SHP77 (cell line): ENCODE results near the gene PCDHGA1.
"Not testable (repeated sequence)": the region's sequence is repeated elsewhere in the genome, so short reads cannot be mapped to it uniquely, and the experiment has no call there.

ENCODE experiments used
- DNase-seq, 2 experiments: peaks; one replicate each; lab custom pipeline; 2025; lab: John Stamatoyannopoulos, UW

The PCDHGA1 gene

DNA sequence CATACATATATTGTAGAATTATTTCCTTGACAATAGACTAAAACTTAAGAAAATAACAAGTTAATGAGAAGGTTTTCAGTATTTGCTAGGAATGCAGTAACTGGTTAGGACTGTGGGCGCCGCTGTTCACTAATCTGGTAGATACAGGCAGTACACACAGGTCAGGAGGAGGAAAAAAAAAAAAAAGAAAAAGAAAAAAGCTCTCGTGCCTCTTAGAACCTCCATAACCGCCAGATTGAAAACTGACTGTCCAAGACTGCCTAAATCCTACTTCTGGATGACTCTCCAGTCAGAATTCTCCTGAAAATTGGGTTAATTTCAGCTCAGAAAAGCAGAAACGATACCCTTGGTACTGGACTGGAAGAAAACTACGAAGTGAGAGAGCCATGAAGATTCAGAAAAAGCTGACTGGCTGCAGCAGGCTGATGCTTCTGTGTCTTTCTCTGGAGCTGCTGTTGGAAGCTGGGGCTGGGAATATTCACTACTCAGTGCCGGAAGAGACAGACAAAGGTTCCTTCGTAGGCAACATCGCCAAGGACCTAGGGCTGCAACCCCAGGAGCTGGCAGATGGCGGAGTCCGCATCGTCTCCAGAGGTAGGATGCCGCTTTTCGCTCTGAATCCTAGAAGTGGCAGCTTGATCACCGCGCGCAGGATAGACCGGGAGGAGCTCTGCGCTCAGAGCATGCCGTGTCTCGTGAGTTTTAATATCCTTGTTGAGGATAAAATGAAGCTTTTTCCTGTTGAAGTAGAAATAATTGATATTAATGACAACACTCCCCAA lies at the start of gene PCDHGA1:
Gene PCDHGA1 (plus strand): TSS at position 216 of the 782 bp plus-strand sequence.
- peak; percentile 18 to 28 for DNase-seq

DNA sequence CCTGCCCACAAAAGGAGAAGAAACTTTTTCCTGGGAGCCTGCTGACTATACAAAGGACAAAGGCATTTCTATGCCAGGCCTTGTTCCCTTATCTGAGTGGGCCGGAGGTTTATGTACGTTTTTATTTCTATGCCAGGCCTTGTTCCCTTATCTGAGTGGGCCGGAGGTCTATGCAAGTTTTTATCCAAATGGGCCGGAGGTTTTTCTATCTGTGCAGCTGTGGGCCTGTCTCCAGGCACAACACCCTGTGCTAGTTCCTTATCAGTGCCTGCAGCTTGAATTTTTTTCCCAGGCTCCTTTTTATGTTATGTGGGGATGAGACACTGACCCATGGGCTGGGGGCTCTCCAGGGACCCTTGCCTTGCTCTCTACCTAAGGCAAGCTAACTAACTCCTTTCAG lies 31.9 kb upstream of the PCDHGA1 start:
- no peak for DNase-seq

DNA sequence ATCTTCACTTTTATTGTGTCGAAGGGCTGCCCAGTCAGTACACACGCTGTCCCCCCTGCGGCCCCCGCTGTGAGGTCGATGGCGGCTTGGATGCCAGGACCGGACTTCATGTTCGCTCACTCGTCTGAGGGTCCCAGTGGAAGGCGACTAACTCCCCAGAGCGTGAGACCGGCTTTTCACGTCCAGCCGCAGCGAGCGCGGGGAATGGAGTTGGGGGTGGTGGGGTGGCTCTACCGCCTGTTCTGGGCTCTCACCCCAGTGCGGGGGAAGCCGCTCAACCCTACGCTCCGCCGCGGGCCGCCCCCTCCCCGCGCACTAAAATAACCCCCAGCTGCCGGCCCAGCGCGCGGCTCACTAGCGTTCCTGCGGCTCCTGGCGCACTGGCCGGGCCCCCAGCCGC lies 26.6 kb upstream of the PCDHGA1 start, which contains the start of gene SLC25A2:
Gene SLC25A2 (minus strand): TSS at position 294 of the 400 bp plus-strand sequence. CDS start 184 bp downstream, at position 110.
- DNase-seq = no peak

DNA sequence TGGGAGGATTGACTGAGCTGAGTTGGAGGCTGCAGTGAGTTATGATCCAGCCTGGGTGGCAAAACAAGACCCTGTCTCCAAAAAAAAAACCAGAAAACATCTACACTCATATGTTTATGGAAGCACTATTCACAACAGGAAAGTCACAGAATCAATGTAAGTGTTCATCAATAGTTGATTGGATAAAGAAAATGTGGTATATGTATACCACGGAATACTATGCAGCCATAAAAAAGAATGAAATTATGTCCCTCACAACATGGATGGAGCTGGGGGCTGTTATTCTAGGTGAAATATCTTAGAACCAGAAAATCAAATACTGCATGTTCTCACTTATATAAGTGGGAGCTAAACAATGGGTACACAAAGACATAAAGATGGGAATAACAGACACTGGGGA lies 23.7 kb upstream of the PCDHGA1 start:
- DNase-seq = no peak

DNA sequence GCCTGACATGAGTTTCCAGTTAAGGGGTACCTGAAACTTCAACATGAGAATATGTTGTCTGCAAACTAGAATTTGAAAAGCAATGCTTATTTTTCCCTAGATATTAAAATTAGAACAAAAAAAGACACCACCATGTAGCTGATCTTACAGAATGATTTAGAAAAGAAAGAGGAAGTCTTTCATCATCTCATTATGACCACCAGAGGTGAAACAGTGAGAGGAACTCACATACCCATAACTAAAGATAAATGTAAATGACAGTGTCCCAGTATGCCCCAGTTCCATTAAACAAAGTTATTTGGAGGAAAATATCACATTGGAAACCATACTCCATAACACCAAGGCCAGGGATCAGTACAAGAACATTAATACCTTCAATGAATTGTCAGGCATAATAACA lies 16.6 kb upstream of the PCDHGA1 start:
- no peak for DNase-seq

DNA sequence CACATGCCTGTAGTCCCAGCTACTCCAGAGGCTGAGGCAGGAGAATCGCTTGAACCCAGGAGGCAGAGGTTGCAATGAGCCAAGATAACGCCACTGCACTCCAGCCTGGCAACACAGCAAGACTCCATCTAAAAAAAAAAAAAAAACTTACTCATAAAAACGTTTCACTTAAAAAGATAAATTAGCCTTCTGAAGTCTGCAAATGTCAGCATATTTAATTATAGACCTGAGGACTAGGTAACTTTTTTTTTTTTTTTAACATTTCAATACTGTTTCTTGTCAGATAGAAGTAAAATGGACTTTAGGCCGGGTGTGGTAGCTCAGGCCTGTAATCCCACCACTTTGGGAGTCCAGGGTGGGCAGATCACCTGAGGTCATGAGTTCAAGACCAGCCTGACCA lies 13.4 kb upstream of the PCDHGA1 start:
- not testable (repeated sequence) for DNase-seq

DNA sequence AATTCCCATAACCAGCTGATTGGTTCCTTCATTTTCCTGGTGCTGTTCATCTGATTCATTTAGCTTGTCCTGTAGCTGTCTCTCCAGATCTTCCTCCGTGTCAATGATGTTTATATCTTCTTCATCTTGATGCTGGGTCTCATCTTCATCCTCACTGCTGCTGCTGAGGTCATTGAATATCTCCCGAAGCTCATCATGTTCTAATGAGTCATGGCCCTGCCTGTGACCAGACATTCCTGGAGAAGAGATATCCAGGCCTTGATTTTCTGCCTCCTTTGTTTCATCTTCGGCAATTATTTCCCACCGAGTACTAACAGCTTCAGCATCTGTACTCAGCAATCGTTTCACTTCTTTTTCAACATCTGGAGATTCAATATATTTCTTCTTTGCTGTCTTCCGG lies 11.1 kb upstream of the PCDHGA1 start:
- no peak for DNase-seq

DNA sequence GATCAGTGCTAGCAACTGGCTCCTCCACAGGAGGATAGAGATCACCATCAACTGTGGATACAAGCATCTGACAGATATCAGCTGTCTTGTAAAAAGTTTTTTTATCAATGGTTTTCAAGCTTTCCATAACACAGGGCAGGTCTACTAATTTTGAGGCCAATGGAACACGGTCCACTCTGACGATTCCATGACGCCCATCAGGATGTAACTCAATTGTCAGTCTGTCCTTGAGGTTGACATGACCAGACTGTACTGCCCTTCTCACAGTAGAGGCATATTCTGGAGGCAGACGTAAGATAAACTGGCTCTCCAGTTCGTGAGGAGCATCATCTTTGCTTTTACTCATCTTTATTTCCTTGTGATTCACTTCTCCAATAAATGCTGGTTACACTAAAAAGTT lies 10.6 kb upstream of the PCDHGA1 start:
- no peak for DNase-seq

DNA sequence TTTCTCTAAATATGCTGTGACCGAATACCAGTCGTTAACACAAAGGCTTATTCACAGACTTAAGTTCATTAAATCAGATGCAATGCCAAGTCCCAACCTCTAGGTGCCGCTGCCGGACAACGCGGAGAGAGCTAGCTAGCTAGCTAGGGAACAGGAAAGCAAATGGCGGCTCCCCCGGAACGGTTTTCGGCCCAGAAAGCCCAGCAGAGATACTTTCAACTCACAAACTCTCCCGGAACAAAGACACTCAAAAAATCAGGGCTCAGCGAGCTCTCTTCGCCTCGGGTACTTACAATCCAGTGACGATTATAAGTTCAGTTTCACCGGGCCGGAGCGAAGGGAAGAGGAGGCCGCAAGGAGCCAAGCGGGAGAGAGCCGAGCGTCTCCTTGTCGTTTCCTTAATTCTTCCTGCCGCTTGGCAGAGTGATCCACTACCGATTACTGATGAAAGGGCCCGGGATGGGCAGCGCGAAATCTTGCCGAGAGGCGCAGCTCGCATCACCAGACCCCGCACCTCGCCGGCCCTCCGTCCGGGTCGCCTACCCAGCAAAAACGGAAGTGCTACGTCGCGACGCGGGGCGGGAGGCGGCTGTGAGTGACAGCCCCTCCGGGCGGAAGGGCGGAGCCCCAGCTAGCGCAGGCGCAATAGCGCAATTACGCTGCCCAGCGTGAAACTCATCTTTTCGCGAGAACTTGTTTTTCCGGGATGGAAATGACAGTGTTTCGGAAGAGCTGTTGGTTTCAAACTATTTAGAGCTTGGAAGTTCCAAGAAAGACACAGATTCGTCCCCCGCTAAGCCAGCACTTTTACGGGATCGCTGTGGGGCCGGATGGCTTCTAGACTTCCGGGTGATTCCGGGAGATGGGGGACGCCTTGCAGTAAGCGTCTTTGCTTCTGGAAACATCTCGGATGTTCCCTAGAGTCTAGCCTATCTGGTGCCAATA lies 9.8 kb upstream of the PCDHGA1 start, which contains the start of gene TAF7:
Gene TAF7 (minus strand): TSS at position 560 of the 945 bp plus-strand sequence. CDS start 740 bp downstream, outside the sequence.
- peak; percentile 81 to 84 for DNase-seq

DNA sequence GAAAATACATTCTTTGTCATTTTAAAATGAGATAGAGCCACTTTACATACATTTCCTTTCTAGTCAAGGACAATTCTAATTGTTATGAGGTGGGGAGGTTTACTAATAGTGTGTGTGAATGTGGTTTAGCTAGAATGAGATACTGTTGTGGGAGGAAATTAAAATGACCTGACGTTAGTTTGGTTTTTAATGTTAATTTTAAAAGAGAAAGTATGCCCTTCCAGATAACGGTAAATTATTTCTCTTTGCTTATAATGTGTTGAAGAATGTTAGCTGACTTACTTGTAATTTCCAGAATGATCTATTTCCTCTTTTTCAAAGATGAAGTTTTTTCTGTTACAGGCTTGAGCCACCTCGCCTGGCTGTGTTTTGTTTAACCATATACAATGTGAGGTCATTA lies 8.1 kb upstream of the PCDHGA1 start:
- DNase-seq = no peak

DNA sequence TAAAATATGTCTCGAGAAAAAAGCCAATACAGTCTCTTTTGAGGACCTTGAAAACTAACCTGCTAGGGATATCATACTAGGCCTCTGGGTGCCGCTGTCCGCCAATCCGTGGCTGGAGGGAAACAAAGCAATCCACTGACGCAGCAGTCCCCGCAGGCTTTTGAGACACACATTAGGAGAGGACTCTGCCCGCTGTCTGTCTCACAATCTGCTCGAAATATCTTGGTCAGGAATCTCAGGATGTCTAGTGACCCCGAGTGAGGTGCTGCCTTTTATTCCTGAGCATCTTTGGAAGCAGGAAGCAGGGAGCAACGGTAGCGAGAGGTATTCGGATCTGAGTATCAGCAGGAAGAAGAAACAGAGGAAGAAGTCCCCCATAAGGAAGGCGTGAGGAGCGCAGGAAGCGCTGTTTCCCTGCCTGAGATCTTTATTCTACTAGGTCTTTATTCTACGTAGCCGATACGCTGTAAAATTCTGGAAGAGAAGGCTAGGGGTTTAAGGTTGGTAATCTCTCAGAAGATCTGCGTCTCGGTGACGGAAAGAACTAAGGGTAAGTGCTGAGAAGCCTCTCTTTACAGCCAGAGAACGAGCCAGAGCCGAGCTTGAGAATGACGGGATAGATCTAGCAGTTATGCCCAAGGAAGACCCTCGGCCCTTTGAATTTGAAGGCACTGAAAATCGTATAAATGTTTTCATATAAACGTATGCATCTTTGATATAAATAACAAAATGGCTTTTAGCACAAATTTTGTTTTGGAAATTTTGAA lies 4.0 kb upstream of the PCDHGA1 start:
- DNase-seq = peak; percentile 52 to 59

DNA sequence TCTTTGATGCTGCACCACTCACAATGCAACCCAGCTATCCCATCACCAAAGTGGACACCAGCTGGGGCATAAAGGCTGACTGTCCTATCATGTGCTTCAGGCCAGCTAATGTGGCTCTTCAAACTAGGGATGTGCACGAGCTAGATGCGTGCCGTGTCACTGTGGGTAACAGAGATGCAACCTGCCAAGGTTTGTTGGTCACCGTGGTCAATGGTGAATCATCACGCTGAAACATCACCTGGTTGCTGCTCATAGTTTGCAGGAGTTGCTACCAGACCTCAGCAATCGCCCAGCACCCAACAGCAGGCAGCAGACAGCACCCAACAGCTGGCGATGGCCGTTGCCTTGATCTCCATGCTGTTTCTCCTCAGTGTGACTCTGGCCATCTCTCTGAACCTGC lies 2.1 kb upstream of the PCDHGA1 start:
- DNase-seq = no peak

DNA sequence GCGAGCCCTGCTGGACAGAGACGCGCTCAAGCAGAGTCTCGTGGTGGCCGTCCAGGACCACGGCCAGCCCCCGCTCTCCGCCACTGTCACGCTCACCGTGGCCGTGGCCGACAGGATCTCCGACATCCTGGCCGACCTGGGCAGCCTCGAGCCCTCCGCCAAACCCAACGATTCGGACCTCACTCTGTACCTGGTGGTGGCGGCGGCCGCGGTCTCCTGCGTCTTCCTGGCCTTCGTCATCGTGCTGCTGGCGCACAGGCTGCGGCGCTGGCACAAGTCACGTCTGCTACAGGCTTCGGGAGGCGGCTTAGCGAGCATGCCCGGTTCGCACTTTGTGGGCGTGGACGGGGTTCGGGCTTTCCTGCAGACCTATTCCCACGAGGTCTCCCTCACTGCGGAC lies 2.3 kb downstream of the PCDHGA1 start:
- not testable (repeated sequence) for DNase-seq

DNA sequence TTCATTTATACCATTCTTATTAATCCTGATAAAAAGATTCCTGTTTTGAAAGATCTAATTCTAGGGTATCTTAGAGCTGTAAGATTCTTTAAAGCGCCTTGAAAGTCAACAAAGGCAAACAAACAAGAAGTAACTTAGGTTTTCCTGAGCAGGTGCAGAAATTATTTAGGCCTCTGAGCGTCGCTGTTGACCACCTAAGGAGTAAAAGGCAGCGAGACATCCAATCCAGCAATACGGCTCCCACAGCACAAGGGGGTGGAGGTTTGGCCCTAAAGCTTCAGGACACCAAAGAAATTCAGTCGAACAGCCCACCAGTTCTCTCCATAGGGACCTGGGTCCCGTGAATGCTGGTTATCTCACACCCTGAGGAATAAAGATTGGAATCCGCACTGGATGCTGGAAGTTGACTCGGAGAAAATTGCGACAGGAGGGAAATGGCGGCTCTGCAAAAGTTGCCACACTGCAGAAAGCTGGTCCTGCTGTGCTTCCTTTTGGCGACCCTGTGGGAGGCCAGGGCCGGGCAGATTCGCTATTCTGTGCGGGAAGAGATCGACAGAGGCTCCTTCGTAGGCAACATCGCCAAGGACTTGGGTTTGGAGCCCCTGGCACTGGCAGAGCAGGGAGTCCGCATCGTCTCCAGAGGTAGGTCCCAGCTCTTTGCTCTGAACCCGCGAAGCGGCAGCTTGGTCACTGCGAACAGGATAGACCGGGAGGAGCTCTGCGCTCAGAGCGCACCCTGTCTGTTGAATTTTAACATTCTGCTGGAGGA lies 8.4 kb downstream of the PCDHGA1 start, which contains the start of gene PCDHGA2:
Gene PCDHGA2 (plus strand): TSS at position 223 of the 769 bp plus-strand sequence.
- no peak for DNase-seq

DNA sequence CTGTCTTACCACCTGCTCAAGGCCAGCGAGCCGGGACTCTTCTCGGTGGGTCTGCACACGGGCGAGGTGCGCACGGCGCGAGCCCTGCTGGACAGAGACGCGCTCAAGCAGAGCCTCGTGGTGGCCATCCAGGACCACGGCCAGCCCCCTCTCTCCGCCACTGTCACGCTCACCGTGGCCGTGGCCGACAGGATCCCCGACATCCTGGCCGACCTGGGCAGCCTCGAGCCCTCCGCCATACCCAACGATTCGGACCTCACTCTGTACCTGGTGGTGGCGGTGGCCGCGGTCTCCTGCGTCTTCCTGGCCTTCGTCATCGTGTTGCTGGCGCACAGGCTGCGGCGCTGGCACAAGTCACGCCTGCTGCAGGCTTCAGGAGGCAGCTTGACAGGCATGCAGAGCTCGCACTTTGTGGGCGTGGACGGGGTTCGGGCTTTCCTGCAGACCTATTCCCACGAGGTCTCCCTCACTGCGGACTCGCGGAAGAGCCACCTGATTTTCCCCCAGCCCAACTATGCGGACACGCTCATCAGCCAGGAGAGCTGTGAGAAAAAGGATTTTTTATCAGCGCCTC lies 10.6 kb downstream of the PCDHGA1 start:
- not testable (repeated sequence) for DNase-seq

DNA sequence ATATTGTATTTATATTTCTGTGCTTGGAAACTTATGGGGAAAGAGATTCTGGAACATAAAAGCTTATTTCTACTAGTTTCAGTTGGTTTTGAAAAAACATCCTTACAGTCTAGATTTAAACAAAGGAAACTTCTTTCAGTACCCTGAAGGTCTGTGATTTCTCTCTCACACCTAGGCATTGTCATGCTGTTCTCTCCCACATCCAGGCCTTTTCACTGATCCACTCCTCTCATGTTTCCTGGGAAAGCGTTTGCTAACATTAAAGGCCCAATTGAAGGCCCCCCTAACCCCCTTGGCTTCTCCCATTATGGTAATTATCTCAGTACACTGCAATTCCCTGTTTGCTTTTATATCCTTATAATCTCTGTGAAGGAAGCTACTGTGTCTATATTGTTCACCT lies 12.5 kb downstream of the PCDHGA1 start:
- no peak for DNase-seq

DNA sequence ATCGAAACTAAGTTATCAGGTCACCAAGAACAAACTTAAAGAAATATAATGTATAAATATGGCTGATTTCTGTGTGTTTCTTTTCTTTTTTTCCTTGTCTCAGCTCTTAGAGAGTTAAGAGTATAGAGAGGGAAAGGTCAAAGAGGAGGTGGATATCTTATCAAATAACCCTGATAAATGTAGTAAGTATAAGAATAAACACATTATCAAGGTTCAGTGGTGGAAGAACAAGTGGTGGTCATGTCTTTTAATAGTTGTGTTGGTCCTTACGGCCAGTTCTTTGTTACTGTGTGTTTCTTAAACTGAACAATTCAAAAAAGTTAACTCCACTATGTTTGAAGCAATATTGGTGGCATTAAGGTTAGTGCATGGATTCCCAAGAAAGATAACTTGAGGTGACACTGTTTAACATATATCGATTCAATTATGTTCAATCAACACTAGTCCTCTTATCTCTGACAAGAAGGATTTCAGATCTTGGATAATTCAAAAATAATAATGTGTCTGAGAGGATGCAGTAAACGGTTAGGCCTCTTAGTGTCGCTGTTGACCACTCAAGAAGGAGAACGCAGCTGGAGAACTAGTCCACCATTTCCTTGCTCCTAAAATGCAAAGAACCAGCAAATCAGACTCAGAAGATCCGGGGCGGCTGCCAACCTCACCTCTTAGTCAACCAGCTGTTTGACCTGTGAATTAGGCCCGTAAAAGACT lies 13.1 kb downstream of the PCDHGA1 start, which contains the start of gene PCDHGA3:
Gene PCDHGA3 (plus strand): TSS at position 588 of the 711 bp plus-strand sequence. CDS start 205 bp downstream, outside the sequence.
- no peak for DNase-seq

DNA sequence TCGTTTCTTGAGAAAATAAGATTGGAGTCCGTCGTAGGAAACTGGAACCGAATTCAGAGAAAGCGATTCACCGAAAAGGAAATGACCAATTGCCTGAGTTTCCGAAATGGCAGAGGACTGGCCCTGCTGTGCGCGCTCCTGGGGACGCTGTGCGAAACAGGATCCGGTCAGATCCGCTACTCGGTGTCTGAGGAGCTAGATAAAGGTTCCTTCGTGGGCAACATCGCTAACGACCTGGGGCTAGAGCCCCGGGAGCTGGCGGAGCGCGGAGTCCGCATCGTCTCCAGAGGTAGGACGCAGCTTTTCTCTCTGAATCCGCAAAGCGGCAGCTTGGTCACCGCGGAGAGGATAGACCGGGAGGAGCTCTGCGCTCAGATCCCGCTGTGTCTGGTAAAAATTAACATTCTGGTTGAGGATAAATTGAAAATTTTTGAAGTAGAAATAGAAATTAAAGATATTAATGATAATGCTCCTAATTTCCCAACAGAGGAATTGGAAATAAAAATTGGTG lies 13.7 kb downstream of the PCDHGA1 start:
- DNase-seq = no peak

DNA sequence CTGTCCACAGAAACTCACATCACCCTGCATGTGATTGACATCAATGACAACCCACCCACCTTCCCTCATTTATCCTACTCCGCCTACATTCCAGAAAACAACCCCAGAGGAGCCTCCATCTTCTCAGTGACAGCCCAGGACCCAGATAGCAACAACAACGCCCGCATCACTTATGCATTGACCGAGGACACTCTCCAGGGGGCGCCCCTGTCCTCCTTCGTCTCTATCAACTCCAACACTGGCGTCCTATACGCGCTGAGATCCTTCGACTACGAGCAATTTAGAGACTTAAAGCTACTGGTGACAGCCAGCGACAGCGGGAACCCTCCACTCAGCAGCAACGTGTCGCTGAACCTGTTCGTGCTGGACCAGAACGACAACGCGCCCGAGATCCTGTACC lies 15.0 kb downstream of the PCDHGA1 start:
- DNase-seq = no peak

DNA sequence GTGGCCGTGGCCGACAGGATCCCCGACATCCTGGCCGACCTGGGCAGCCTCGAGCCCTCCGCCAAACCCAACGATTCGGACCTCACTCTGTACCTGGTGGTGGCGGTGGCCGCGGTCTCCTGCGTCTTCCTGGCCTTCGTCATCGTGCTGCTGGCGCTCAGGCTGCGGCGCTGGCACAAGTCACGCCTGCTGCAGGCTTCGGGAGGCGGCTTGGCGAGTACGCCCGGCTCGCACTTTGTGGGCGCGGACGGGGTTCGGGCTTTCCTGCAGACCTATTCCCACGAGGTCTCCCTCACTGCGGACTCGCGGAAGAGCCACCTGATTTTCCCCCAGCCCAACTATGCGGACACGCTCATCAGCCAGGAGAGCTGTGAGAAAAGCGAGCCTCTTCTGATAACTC lies 15.7 kb downstream of the PCDHGA1 start:
- DNase-seq = not testable (repeated sequence)
